GM20000 (cell line): ENCODE data around the gene MRPL49.

ENCODE experiments used
- DNase-seq: peaks from one replicate; pipeline ENCODE4 v3.0.0; 2012; ENCODE audit warnings: low spot score
- CTCF ChIP-seq: IDR thresholded peaks from 2 replicates; pipeline ENCODE4 v1.5.1; 2012; ENCODE audit warnings: mild to moderate bottlenecking, control low read depth; ENCODE audit errors: extremely low read depth, missing control alignments

Gene MRPL49

DNA sequence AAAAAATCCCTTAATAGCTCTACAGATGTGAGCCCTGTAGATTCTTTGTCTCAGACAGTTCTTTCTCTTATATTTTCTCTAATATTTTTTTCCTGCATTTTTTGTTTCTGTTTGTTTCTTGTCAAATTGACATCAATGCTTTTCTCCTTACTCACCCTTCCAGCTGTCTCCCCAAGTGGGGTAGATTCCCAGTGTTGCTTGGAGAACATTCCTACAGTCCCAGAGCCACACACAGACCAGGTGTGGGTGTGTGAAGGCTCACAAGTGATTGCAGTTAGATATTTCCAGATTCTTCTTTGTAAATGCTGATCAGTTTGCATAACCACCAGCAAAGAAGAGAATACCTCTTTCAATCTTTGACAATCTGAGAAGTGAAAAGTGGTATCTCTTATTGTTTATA is 18.6 kb upstream of the MRPL49 start:
- DNase-seq, result no peak
- TF ChIP-seq CTCF, result no peak

- no peak for TF ChIP-seq CTCF
- DNase-seq, result no peak
Measured at GRCh38 chr11:65104628-65105027, 17.5 kb upstream of the MRPL49 start.

GRCh38 chr11:65107078-65107477 is 15.0 kb upstream of the MRPL49 start:
- TF ChIP-seq CTCF, result no peak

GRCh38 chr11:65107751-65108468 is 14.2 kb upstream of the MRPL49 start:
- DNase-seq, result no peak
- no peak for TF ChIP-seq CTCF

More at GRCh38 chr11:65107078-65107477, 15.0 kb upstream of the MRPL49 start:
- no peak for DNase-seq

DNA sequence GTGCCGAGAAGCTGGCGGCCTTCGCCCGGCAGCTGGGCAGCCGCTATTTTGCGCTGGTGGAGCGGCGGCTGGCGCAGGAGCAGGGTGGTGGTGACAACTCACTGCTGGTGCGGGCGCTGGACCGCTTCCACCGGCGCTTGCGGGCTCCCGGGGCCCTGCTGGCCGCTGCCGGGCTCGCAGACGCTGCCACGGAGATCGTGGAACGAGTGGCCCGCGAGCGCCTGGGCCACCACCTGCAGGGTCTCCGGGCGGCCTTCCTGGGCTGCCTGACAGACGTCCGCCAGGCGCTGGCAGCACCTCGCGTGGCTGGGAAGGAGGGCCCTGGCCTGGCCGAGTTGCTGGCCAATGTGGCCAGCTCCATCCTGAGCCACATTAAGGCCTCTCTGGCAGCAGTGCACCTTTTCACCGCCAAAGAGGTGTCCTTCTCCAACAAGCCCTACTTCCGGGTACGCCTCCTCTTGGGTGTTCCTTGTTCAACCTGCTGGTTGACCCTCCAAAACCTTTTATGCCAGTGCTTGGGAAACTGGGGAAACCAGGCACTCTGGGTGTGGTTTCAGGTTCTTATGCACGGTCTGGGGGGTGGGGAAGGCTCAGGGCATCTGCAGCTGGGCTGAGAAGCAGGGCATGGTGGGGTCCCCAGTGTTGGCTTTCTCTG is 13.5 kb upstream of the MRPL49 start:
- DNase-seq, result no peak
- no peak for TF ChIP-seq CTCF

DNA sequence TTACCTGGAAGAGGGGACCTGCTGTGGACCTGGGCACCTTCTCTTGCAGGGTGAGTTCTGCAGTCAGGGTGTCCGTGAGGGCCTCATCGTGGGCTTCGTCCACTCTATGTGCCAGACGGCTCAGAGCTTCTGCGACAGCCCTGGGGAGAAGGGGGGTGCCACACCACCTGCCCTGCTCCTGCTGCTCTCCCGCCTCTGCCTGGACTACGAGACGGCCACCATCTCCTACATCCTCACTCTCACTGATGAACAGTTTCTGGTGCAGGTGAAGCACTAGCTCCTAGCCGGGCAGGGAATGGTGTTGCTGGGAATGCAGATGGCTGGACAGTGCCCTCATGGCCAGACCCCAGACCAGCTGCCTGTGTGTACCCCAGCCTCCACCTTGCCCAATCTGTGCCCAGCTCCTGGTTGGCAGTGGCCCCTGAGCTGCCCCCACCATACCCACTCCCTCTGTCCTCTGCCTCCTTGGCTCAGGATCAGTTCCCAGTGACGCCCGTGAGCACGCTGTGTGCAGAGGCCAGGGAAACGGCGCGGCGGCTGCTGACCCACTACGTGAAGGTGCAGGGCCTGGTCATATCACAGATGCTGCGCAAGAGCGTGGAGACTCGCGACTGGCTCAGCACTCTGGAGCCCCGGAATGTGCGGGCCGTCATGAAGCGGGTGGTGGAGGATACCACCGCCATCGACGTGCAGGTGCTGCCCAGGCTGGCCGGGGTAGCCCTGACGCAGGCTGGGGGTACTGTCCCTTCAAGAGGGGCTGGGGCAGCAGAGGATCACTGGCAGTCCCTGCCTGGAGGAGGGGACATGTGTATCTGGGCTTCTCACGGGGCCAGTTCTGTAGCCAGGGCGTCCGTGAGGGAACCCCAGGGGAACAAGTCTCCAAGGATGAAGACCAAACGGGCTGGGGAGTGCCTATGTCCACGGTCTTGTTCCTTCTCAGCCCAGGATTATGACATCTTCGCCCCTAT is 12.6 kb upstream of the MRPL49 start:
- no peak for TF ChIP-seq CTCF
- DNase-seq, result no peak
